HFF-Myc (cell line): ENCODE results near the gene EIF2D.

Experiments used
- DNase-seq: peaks from one replicate; pipeline ENCODE4 v3.0.0-alpha.2; 2011; ENCODE audit warnings: low read depth; ENCODE audit errors: extremely low read depth
- H3K4me3 ChIP-seq: replicated peaks from 2 replicates; pipeline ENCODE4 v1.5.1; 2011; ENCODE audit warnings: low read depth, mild to moderate bottlenecking, control low read depth, low read length
- TF ChIP-seq, protein P1 (sequence below): IDR thresholded peaks from 2 replicates; pipeline ENCODE4 v1.5.1; 2012; ENCODE audit warnings: mild to moderate bottlenecking, low read depth, low read length, control low read depth; ENCODE audit errors: missing control alignments

Gene EIF2D

DNA sequence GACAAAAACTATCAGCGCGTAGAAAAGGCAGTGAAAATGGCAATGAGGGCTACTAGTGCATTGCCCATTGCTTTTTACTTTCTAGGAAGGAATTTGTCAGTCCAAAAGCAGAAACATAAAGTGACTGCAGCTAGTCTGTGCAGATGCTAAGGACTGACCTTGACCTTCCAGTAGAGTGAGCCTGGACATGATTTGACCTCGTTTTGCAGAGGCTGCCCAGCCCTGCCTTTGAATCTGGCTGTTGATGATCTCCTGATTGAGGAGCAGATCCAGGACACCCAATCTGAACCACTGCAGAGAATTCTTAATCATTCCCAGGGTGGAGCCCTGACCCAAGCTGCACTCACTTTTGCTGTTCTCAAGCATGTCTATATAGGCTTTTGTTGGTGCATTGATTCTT, 44.7 kb upstream of the EIF2D start:
- H3K4me3 ChIP-seq, result no peak overlapping the region
- TF ChIP-seq, protein P1, sequence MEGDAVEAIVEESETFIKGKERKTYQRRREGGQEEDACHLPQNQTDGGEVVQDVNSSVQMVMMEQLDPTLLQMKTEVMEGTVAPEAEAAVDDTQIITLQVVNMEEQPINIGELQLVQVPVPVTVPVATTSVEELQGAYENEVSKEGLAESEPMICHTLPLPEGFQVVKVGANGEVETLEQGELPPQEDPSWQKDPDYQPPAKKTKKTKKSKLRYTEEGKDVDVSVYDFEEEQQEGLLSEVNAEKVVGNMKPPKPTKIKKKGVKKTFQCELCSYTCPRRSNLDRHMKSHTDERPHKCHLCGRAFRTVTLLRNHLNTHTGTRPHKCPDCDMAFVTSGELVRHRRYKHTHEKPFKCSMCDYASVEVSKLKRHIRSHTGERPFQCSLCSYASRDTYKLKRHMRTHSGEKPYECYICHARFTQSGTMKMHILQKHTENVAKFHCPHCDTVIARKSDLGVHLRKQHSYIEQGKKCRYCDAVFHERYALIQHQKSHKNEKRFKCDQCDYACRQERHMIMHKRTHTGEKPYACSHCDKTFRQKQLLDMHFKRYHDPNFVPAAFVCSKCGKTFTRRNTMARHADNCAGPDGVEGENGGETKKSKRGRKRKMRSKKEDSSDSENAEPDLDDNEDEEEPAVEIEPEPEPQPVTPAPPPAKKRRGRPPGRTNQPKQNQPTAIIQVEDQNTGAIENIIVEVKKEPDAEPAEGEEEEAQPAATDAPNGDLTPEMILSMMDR, result no peak
- DNase-seq, result no peak

DNA sequence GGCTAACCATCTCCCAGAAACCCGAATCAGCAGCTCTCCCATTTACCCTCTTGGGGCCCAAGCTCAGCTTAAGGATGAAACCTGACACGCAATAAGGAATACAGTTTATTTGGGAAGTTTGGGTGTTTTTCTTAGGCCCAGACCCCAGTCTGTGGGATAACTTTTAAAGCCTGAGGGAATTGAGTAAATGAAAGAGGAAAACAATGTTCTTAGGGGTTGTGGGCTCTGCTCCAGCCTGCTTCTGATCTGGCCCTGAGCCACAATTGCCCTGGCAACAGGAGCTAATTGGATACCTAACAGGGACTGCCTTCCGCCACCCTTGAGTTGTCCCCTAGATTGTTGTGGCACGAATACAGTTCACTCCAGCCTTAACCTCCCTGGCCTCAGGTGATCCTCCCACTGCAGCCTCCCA, 43.2 kb upstream of the EIF2D start:
- TF ChIP-seq, protein P1, result no peak
- no peak overlapping the region for H3K4me3 ChIP-seq
- no peak for DNase-seq

DNA sequence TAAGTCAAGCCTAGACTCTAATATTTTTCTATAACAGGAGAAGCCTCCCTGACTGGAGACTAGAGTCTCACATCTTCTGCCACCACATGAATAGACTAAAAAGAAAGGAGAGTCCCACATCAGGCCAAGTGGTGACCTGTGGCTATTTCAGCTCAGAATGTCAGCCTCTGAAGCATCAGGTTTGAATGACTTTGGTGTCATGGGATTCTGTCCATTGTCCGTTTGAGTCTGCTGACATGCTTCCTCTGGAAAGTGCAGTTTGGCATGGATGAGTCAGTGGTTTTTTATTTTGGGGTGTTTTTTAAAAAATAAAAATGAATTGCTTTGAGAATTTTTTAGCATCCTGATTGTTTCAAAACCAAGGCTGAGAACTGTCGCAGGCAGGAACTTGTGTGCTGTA, 42.6 kb upstream of the EIF2D start:
- DNase-seq, result no peak
- H3K4me3 ChIP-seq, result no peak overlapping the region
- TF ChIP-seq, protein P1, result no peak

DNA sequence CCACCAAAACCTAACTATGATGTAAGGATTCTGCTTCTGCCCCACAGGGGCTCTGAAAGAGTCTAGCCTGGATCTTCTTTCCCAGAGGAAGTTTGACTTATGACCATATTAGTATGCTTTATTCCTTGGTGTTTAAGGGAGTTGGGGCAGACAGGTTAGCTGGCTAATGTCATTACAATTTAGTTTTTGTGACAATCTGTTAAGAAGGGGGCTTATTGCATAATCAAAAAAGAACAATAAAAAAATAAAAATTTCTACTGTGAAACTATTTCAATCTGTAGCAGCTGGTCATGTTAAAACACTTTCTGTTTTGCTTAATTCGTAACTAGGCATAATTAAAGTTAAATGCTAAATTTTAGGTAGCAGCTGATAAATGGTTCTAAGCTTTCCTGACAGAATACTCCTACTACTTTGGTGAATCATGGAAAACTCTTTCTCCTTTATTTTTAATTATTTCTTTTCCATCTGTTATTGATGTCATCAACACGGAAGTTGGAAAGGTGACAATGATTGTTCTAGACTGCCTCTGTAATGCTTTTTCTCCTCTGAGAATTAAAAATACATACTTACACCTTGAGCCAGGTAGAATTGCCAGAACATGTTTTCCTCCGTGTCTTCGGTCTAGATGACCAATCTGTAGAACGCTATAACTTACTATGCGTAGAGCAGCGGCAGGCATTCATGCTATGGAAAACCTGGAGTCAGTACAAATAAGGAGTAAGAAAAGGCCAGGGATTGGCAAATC, 41.6 kb upstream of the EIF2D start:
- DNase-seq, result no peak
- TF ChIP-seq, protein P1, result no peak
- H3K4me3 ChIP-seq, result no peak overlapping the region

DNA sequence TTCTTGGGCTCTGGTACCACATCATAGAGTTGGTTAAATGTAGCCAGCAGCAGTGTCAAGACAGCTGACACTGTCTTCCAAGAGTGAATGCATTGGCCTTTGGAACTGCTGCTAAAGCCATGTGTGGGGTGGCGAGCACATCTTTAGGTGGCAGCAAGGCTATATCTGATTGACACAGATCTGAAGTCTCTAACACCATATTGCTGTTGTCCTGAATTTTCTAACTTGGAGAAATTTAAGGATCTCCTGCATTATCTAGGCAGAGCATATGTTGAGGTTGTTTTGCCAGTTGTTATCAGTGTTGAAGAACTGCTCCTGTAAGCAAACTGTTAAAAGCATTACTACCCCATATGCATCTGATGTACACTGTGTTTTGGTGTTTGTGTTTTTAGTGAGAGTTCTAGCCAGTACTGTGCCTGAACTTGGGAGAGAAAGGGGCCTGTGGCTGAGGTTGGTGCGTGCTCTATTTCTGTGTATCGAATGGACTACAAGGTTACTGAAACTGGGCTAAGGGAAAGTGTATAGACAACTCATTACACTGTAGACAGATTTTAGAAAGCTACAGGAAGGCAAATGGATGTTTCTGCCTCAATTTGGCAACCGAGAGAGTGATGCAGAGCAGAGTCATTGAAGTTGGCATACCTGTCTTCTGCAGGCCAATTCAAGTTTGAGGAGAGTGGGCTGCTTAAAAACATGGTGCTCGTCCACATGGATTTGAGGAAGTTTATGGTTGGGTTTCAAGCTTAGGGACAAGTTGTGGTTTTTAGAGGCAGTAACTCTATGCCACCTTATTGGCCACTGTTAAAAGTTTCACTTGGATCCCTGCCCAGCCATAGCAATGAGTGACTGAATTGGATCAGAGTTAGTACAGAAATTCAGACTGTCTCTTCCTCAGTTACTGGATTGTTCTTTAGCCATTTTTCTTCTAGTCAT, 40.0 kb upstream of the EIF2D start:
- no peak overlapping the region for H3K4me3 ChIP-seq
- DNase-seq, result no peak
- TF ChIP-seq, protein P1, result no peak

DNA sequence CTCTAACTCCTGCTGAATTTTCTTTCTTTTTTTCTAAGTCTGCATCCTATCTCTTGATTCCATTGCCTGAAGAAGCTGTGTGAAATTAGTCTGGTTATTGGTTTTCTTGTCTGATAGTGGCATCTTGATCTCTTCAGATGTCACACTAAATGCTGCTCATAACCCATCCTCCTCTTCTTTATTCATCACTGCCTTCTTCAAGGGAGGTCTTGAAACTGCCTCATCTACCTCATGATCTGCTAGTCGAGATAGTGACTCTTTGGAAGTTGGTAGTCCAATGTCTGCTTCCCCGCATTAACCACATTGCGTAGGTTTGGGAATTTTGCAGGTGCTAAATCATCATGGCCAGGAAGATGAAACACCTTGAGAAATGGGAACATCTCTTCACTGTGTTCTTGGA, 38.7 kb upstream of the EIF2D start:
- DNase-seq, result no peak
- TF ChIP-seq, protein P1, result no peak
- no peak overlapping the region for H3K4me3 ChIP-seq
